ENCODE measurements around the gene MCM3AP. TPM values are rescaled to one million over a fixed set of nuclear protein-coding genes. Genes with fewer than 3 reads are reported as not detected.

Gene MCM3AP
- total RNA-seq, 2 experiments from 2014 or later = 94.3 to 96.5 TPM

GRCh38 chr21:46250146-46250725 lies 35.2 kb downstream of the MCM3AP start:
- intact Hi-C loops (cut with DNase I, micrococcal nuclease) = no loop called here
- Histone ChIP-seq H3K27ac (ENCODE audit: low read depth in 1 of 2, low read length in 2 of 2) (no peak overlapping the region), H3K27me3 (ENCODE audit: control insufficient read depth in 1 of 2, insufficient read depth in 2 of 2, low read length in 2 of 2) (no peaks in the 10 kb centered on the region), H3K4me1 (ENCODE audit: insufficient read depth, low read length) (peaks cover 24% of the 10 kb centered on the region), H3K4me3 (ENCODE audit: low read length) (no peak overlapping the region), H3K9me3 (ENCODE audit: control insufficient read depth in 1 of 2, insufficient read depth in 1 of 2, low read length in 2 of 2) (no peaks in the 10 kb centered on the region), H3K36me3 (ENCODE audit: insufficient read depth, low read length) (peaks cover 94% of the 10 kb centered on the region)
- Mint-ChIP-seq H3K36me3 (ENCODE audit: low read depth) (peaks cover 89% of the 10 kb centered on the region), H3K4me1 (ENCODE audit: low read depth) (peaks cover 37% of the 10 kb centered on the region), H3K4me3 (no peak overlapping the region), H3K27ac (peak overlapping the region; percentile 69), H3K27me3 (no peaks in the 10 kb centered on the region), H3K9me3 (no peaks in the 10 kb centered on the region)
- peak in 1 of 14 experiments; percentile 18 for DNase-seq
- POLR2A ChIA-PET = no interaction called here
- ATAC-seq (ENCODE audit: poor library complexity) = no peak
- CTCF ChIA-PET = no interaction called here
- TF ChIP-seq, protein P1, sequence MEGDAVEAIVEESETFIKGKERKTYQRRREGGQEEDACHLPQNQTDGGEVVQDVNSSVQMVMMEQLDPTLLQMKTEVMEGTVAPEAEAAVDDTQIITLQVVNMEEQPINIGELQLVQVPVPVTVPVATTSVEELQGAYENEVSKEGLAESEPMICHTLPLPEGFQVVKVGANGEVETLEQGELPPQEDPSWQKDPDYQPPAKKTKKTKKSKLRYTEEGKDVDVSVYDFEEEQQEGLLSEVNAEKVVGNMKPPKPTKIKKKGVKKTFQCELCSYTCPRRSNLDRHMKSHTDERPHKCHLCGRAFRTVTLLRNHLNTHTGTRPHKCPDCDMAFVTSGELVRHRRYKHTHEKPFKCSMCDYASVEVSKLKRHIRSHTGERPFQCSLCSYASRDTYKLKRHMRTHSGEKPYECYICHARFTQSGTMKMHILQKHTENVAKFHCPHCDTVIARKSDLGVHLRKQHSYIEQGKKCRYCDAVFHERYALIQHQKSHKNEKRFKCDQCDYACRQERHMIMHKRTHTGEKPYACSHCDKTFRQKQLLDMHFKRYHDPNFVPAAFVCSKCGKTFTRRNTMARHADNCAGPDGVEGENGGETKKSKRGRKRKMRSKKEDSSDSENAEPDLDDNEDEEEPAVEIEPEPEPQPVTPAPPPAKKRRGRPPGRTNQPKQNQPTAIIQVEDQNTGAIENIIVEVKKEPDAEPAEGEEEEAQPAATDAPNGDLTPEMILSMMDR (IDR thresholded peaks at IDR 0.05) = no peak

- Mint-ChIP-seq H3K36me3 (ENCODE audit: low read depth) (peaks cover 87% of the 10 kb centered on the region), H3K27me3 (no peaks in the 10 kb centered on the region), H3K4me3 (no peak overlapping the region), H3K27ac (no peak overlapping the region), H3K4me1 (ENCODE audit: low read depth) (peaks cover 23% of the 10 kb centered on the region), H3K9me3 (no peaks in the 10 kb centered on the region)
- intact Hi-C loops (cut with DNase I, micrococcal nuclease) = no loop called here
- no peak overlapping the region for H3K27ac ChIP-seq (ENCODE audit: low read depth in 1 of 2, low read length in 2 of 2)
- no peak overlapping the region for H3K4me3 ChIP-seq (ENCODE audit: low read length)
- ATAC-seq (ENCODE audit: poor library complexity) (no peak), DNase-seq (no peak)
- peaks cover 15% of the 10 kb centered on the region for H3K4me1 ChIP-seq (ENCODE audit: insufficient read depth, low read length)
- POLR2A ChIA-PET = no interaction called here
- TF ChIP-seq, protein P1 (IDR thresholded peaks at IDR 0.05) = no peak
- peaks cover 94% of the 10 kb centered on the region for H3K36me3 ChIP-seq (ENCODE audit: insufficient read depth, low read length)
- H3K9me3 ChIP-seq (ENCODE audit: control insufficient read depth in 1 of 2, insufficient read depth in 1 of 2, low read length in 2 of 2) = no peaks in the 10 kb centered on the region
- CTCF ChIA-PET = no interaction called here
- no peaks in the 10 kb centered on the region for H3K27me3 ChIP-seq (ENCODE audit: control insufficient read depth in 1 of 2, insufficient read depth in 2 of 2, low read length in 2 of 2)
These were observed 36.6 kb downstream of the MCM3AP start for GRCh38 chr21:46248827-46249226.

- TF ChIP-seq, protein P1 (IDR thresholded peaks at IDR 0.05) = no peak
- H3K4me3 ChIP-seq (ENCODE audit: low read length) = no peak overlapping the region
- CTCF ChIA-PET = no interaction called here
- H3K36me3 ChIP-seq (ENCODE audit: insufficient read depth, low read length) = peaks cover 94% of the 10 kb centered on the region
- no peaks in the 10 kb centered on the region for H3K27me3 ChIP-seq (ENCODE audit: control insufficient read depth in 1 of 2, insufficient read depth in 2 of 2, low read length in 2 of 2)
- Mint-ChIP-seq H3K4me3 (no peak overlapping the region), H3K27ac (no peak overlapping the region), H3K4me1 (ENCODE audit: low read depth) (peaks cover 19% of the 10 kb centered on the region), H3K36me3 (ENCODE audit: low read depth) (peaks cover 87% of the 10 kb centered on the region), H3K27me3 (no peaks in the 10 kb centered on the region), H3K9me3 (no peaks in the 10 kb centered on the region)
- no peak overlapping the region for H3K27ac ChIP-seq (ENCODE audit: low read depth in 1 of 2, low read length in 2 of 2)
- POLR2A ChIA-PET = no interaction called here
- intact Hi-C loops (cut with DNase I, micrococcal nuclease) = no loop called here
- DNase-seq = no peak
- H3K4me1 ChIP-seq (ENCODE audit: insufficient read depth, low read length) = peaks cover 11% of the 10 kb centered on the region
- H3K9me3 ChIP-seq (ENCODE audit: control insufficient read depth in 1 of 2, insufficient read depth in 1 of 2, low read length in 2 of 2) = no peaks in the 10 kb centered on the region
- no peak for ATAC-seq (ENCODE audit: poor library complexity)
These were observed 37.0 kb downstream of the MCM3AP start for GRCh38 chr21:46248422-46248782.

Data from CD4-positive, alpha-beta T cell (primary cell).